ENCODE results near the gene POLR3G. TPM values are rescaled to one million over a fixed set of nuclear protein-coding genes. Genes with fewer than 3 reads are reported as not detected.

POLR3G gene
- total RNA-seq, 2 experiments from 2014 or later = 8.6 to 10.4 TPM

- no peak overlapping the region for H3K4me3 Mint-ChIP-seq
- H3K4me1 Mint-ChIP-seq = no peaks in the 10 kb centered on the region
- ATAC-seq = no peak
- H3K27me3 Mint-ChIP-seq = peaks cover 41% of the 10 kb centered on the region
- H3K36me3 Mint-ChIP-seq = no peaks in the 10 kb centered on the region
- CTCF ChIA-PET = interaction anchor here (1.0 kb wide), 1 partner anchor 112 kb away, joined by 3 read pairs; no protein-coding TSS in a partner anchor
- DNase-seq = no peak
- no peak overlapping the region for H3K27ac Mint-ChIP-seq
- H3K9me3 Mint-ChIP-seq (ENCODE audit: low read depth) = no peaks in the 10 kb centered on the region
Measured at GRCh38 chr5:90548069-90548593, 73.5 kb downstream of the POLR3G start.

GRCh38 chr5:90549223-90549622 is 74.6 kb downstream of the POLR3G start:
- Mint-ChIP-seq H3K27me3 (peaks cover 45% of the 10 kb centered on the region), H3K4me3 (no peak overlapping the region), H3K9me3 (ENCODE audit: low read depth) (no peaks in the 10 kb centered on the region), H3K27ac (no peak overlapping the region), H3K4me1 (no peaks in the 10 kb centered on the region), H3K36me3 (no peaks in the 10 kb centered on the region)
- no peak for ATAC-seq
- CTCF ChIA-PET = no interaction called here
- no peak for DNase-seq

DNA sequence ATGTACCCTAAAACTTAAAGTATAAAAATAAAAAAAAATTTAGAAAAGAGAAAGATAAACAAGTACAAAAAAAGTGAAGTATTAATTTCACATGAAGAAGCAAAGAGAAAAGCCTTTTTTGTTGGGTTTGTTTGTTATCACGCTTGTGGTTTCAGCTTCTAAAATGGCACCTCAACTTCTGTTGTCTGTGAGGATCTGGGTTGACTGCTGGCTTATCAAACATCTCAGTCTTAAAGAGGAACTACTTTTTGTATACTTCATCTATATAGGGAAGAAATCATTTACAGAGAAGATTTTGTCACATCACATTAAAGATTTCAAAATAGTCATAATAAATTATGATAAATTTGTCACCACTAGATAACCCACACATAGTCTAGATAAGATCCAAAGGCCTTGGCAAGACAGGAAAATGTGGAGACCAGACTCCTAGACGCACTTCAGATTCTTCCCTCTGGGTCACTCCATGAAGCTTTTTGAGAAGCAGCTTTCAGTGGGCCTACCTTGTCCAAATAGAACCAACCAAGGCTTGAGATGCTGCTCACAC is 75.1 kb downstream of the POLR3G start:
- DNase-seq (no peak), ATAC-seq (no peak)
- CTCF ChIA-PET = no interaction called here
- H3K27me3 Mint-ChIP-seq = peaks cover 44% of the 10 kb centered on the region
- H3K36me3 Mint-ChIP-seq = no peaks in the 10 kb centered on the region
- no peak overlapping the region for H3K4me3 Mint-ChIP-seq
- H3K27ac Mint-ChIP-seq = no peak overlapping the region
- no peaks in the 10 kb centered on the region for H3K9me3 Mint-ChIP-seq (ENCODE audit: low read depth)
- no peaks in the 10 kb centered on the region for H3K4me1 Mint-ChIP-seq

DNA sequence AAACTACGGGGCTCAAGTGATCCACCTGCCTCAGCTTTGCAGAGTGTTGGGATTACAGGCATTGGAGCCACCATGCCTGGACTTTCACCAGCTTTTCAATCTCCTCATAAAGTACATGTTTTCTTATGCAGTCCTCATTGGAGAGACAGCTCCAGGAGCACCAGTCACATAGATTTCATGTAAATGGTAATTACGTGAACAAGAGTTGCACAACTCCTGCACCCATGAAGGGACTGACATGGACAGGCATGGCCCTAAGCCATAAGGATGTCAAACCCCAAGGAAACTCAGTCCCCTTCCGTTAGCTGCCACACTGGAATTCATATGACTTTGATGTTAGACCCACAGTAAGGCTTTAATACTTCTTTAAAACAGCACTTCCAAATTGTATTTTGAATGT is 76.3 kb downstream of the POLR3G start:
- Mint-ChIP-seq H3K4me3 (no peak overlapping the region), H3K36me3 (no peaks in the 10 kb centered on the region), H3K4me1 (no peaks in the 10 kb centered on the region), H3K27me3 (peaks cover 49% of the 10 kb centered on the region), H3K27ac (no peak overlapping the region), H3K9me3 (ENCODE audit: low read depth) (no peaks in the 10 kb centered on the region)
- no peak for ATAC-seq
- DNase-seq = no peak
- CTCF ChIA-PET = no interaction called here

GRCh38 chr5:90551376-90551775 is 76.7 kb downstream of the POLR3G start:
- no peak overlapping the region for H3K4me3 Mint-ChIP-seq
- ATAC-seq (no peak), DNase-seq (no peak)
- H3K9me3 Mint-ChIP-seq (ENCODE audit: low read depth) = no peaks in the 10 kb centered on the region
- no peaks in the 10 kb centered on the region for H3K36me3 Mint-ChIP-seq
- H3K4me1 Mint-ChIP-seq = no peaks in the 10 kb centered on the region
- CTCF ChIA-PET = no interaction called here
- H3K27me3 Mint-ChIP-seq = peaks cover 51% of the 10 kb centered on the region
- H3K27ac Mint-ChIP-seq = no peak overlapping the region

GRCh38 chr5:90553711-90554110 is 79.0 kb downstream of the POLR3G start:
- CTCF ChIA-PET = no interaction called here

DNA sequence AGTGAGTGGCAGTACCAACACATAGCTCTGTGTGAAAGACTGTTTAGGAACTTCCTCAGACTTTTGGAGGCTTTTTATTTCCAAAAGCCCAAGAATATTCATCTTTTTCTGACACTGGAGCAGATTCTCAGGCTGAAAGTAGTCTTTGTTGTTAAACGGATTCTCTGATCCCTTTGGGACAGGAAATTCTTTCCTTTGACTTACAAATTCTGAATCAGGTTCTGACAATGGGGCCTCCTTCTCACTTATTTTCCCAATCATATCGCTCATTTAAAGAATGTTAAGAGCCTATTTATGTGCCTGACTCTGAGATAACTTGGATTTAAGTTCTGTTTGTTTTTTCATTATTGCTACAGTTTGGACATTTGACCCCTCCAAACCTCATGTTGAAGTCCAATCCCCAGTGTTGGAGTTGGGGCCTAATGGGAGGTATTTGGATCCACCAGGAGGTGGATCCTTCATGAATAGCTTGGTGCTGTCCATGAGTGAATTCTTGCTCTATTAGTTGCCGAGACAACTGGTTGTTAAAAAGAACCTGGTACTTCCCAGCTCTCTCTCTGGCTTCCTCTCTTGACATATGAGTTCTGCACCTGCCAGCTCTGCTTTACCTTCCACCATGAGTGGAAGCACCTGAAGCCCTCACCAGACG is 79.8 kb downstream of the POLR3G start:
- Mint-ChIP-seq H3K36me3 (no peaks in the 10 kb centered on the region), H3K27ac (no peak overlapping the region), H3K27me3 (peaks cover 74% of the 10 kb centered on the region), H3K9me3 (ENCODE audit: low read depth) (no peaks in the 10 kb centered on the region), H3K4me1 (peaks cover 12% of the 10 kb centered on the region), H3K4me3 (no peak overlapping the region)
- CTCF ChIA-PET = no interaction called here
- no peak for ATAC-seq
- no peak for DNase-seq

More at GRCh38 chr5:90553711-90554110, 79.0 kb downstream of the POLR3G start:
- Mint-ChIP-seq H3K4me3 (no peak overlapping the region), H3K4me1 (peaks cover 8% of the 10 kb centered on the region), H3K36me3 (no peaks in the 10 kb centered on the region), H3K9me3 (ENCODE audit: low read depth) (no peaks in the 10 kb centered on the region), H3K27me3 (peaks cover 68% of the 10 kb centered on the region), H3K27ac (no peak overlapping the region)
- DNase-seq = no peak
- no peak for ATAC-seq

DNA sequence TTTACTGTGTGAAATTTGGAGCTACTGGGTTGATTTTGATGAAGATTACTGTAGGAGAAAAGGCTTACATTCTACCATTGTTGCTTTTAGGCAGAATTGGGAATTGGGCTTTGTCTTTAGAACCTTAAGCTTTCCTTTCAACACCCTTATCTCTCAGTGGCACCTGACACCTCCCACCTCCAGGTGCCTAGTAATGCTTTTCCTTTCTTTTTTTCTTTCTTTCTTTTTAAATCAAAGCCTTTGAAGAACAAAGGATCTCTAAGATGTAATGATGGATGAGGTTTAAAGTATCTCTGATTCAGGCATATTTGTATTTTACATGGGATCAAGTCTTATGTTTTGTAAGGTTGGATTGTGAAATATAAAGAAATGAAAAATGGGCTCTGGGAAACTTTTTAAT is 81.0 kb downstream of the POLR3G start:
- CTCF ChIA-PET = interaction anchor here (0.7 kb wide), 1 partner anchor 27 kb away, joined by 3 read pairs; no protein-coding TSS in a partner anchor
- Mint-ChIP-seq H3K9me3 (ENCODE audit: low read depth) (no peaks in the 10 kb centered on the region), H3K4me3 (no peak overlapping the region), H3K27me3 (peaks cover 82% of the 10 kb centered on the region), H3K27ac (no peak overlapping the region), H3K36me3 (no peaks in the 10 kb centered on the region), H3K4me1 (peaks cover 12% of the 10 kb centered on the region)
- DNase-seq (no peak), ATAC-seq (no peak)

DNA sequence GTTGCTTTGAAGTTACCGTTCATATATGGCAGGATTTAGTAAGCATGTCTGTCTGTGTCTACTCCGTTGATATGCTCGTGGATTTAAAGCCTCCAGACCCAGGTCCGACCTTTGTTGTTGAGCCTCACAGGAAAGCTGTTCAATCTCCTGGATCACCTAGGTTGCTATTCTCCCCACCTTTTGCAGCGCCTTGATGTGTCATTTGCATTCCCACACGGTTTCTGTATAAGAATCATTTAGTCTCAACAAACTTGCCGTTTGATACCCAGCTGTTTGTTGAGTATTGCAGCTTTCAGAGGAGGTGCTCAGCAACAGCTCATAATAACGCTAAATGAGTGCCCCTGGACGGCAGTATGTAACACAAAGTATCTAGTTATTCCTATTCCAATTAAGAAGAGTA is 82.7 kb downstream of the POLR3G start:
- Mint-ChIP-seq H3K27me3 (peaks cover 82% of the 10 kb centered on the region), H3K4me1 (peaks cover 12% of the 10 kb centered on the region), H3K9me3 (ENCODE audit: low read depth) (no peaks in the 10 kb centered on the region), H3K4me3 (no peak overlapping the region), H3K27ac (no peak overlapping the region), H3K36me3 (no peaks in the 10 kb centered on the region)
- ATAC-seq (no peak), DNase-seq (no peak)
- CTCF ChIA-PET = interaction anchor here (1.3 kb wide), 1 partner anchor 27 kb away, joined by 4 read pairs; no protein-coding TSS in a partner anchor

GRCh38 chr5:90557871-90558270 is 83.2 kb downstream of the POLR3G start:
- no peaks in the 10 kb centered on the region for H3K9me3 Mint-ChIP-seq (ENCODE audit: low read depth)
- peak overlapping the region; percentile 54 for H3K4me3 Mint-ChIP-seq
- H3K36me3 Mint-ChIP-seq = no peaks in the 10 kb centered on the region
- H3K27ac Mint-ChIP-seq = no peak overlapping the region
- ATAC-seq = no peak
- H3K27me3 Mint-ChIP-seq = peaks cover 79% of the 10 kb centered on the region
- CTCF ChIA-PET = interaction anchor here (1.3 kb wide), 1 partner anchor 28 kb away, joined by 4 read pairs; no protein-coding TSS in a partner anchor
- peaks cover 12% of the 10 kb centered on the region for H3K4me1 Mint-ChIP-seq
- DNase-seq = no peak

GRCh38 chr5:90558344-90559192 is 83.9 kb downstream of the POLR3G start, which contains the start of gene ADGRV1:
TSS of gene ADGRV1 (plus strand) at chr5:90558797. CDS start at chr5:90558896, 99 bp downstream.
- peak within 1 kb of the TSS; percentile 54 for H3K4me3 Mint-ChIP-seq
- peak; percentile 64 for ATAC-seq

DNA sequence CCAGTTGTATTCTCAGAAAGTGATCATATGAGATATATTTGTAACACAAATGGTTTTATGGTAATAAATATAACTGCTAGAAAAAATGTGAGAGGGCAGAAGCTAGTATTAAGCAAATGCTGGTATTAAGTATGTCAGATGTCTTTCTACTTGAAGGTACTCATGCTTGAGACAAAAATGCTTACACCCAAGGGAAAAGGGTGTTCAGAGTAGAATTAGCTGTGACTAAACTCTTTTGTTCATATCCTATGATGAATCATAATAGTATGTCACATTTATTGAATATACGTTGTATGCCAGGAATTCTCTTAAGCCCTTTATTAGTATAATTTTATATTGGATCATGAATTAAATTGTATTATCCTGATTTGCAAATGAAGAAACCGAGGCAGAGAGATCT is 86.1 kb downstream of the POLR3G start:
- no peaks in the 10 kb centered on the region for H3K36me3 Mint-ChIP-seq
- no peak for DNase-seq
- no peak for ATAC-seq
- no peak overlapping the region for H3K27ac Mint-ChIP-seq
- H3K4me1 Mint-ChIP-seq = peaks cover 12% of the 10 kb centered on the region
- no peaks in the 10 kb centered on the region for H3K9me3 Mint-ChIP-seq (ENCODE audit: low read depth)
- no peak overlapping the region for H3K4me3 Mint-ChIP-seq
- peaks cover 61% of the 10 kb centered on the region for H3K27me3 Mint-ChIP-seq
- CTCF ChIA-PET = no interaction called here

More at GRCh38 chr5:90558344-90559192, 83.9 kb downstream of the POLR3G start, which contains the start of gene ADGRV1:
- DNase-seq = no peak
- Mint-ChIP-seq H3K9me3 (ENCODE audit: low read depth) (no peaks in the 10 kb centered on the region), H3K4me1 (peaks cover 12% of the 10 kb centered on the region), H3K27me3 (peaks cover 79% of the 10 kb centered on the region), H3K36me3 (no peaks in the 10 kb centered on the region), H3K27ac (no peak within 1 kb of the TSS)
- CTCF ChIA-PET = interaction anchor here (1.0 kb wide), 1 partner anchor 46 kb away, joined by 3 read pairs; no protein-coding TSS in a partner anchor

DNA sequence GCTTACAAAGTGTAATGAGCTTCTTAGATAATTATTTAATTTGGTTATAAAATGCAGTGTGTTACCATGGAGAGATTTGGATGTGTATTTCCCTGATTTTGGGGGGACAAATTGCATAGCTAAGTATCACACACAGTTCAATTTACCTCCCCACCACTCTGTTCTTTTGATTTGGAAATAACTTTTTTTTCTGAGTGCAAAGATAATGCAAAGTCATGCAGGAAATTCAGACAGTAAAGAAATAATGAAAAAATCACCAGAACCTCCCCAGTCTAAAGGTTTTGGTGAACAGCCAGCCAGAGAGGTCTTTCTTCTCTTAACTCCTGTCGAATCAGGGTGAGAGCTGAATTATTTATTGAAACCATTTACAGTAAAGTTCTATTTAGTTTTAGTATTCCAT is 87.1 kb downstream of the POLR3G start:
- Mint-ChIP-seq H3K36me3 (no peaks in the 10 kb centered on the region), H3K4me3 (no peak overlapping the region), H3K9me3 (ENCODE audit: low read depth) (no peaks in the 10 kb centered on the region), H3K27ac (no peak overlapping the region), H3K27me3 (peaks cover 51% of the 10 kb centered on the region), H3K4me1 (peaks cover 12% of the 10 kb centered on the region)
- DNase-seq (no peak), ATAC-seq (no peak)
- CTCF ChIA-PET = no interaction called here
